NCI-H1694 (cell line): ENCODE data around the gene MBOAT2.
"Not testable (repeated sequence)": the region's sequence is repeated elsewhere in the genome, so short reads cannot be mapped to it uniquely, and the experiment has no call there.

Source experiments
- DNase-seq: peaks from one replicate; lab custom pipeline; 2025; lab: John Stamatoyannopoulos, UW

MBOAT2 gene

DNA sequence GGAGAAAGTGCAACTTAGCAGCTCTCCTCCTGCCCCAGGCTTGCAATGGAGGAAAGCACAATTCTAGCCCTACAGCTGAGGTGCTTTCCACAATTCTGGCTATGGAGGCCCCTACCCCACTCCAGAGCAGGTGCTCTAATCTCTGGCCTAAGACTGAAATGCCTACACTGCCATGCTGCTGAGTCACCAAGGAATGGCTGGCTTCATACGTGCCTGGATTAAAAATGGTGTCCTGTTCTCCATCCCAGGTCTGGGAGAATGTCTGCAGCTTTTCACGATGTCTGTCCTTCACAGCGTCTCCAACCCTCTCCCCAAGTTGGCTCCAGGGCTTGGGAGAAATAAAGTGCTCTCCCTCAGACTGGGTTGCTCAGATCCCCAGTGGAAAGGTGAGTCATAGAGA lies 48.5 kb downstream of the MBOAT2 start:
- DNase-seq, result no peak

DNA sequence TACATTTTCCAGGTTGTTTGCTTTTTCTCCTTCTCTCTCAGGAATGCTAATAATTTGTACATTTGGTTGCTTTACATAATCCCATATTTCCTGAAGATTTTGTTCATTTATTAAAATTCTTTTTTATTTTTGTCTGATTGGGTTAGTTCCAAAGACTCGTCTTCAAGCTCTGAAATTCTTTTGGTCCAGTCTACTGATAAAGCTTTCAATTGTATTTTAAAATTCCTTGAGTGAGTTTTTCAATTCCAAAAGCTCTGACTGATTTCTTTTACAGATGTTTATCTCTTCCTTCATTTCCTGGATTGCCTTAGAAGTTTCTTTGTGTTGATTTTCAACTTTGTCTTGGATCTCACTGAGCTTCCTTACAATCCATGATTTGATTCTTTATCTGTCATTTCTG lies 50.0 kb downstream of the MBOAT2 start:
- DNase-seq, result no peak

DNA sequence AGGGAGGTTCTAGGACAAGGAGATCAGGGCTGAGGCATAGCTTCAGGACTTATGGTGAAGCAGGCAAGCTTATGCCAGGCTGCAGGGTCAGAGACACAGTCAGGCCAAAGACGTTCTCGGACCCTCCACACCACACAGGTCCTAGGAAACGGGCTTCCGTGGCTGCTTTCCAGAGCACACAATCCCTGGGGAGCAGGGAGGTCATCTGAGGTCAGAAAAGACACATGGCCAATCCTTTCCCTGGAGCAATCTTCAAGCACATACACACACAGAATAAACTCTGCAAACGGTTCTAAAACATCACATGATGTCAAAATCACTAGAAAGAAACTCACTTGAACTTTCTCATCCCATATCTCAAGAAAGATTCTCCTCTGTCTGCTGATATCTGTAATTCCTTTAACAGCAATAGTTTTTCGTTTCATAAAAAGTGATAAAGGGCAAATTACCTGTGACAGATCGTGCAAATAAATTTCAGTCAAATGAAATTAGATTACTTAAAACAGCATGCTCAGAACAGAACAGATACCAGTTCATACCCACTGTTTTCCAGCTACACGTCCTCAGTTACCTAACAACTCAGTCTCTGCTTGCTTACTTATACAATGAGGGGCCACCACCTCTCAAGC lies 63.9 kb downstream of the MBOAT2 start:
- no peak for DNase-seq

DNA sequence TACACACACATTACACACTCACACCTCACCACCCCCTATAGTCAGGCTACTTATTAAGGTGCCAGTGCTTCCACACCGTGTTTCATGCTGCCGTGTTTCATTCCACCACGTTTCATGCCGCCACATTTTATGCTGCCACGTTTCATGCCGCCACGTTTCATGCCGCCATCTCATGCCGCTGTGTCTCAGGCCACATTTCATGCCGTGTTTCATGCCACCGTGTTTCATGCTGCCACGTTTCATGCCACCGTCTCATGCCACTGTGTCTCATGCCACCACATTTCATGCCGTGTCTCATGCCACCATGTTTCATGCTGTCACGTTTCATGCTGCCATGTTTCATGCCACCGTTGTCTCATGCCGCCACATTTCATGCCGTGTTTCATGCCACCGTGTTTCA lies 65.1 kb downstream of the MBOAT2 start:
- DNase-seq, result no peak

DNA sequence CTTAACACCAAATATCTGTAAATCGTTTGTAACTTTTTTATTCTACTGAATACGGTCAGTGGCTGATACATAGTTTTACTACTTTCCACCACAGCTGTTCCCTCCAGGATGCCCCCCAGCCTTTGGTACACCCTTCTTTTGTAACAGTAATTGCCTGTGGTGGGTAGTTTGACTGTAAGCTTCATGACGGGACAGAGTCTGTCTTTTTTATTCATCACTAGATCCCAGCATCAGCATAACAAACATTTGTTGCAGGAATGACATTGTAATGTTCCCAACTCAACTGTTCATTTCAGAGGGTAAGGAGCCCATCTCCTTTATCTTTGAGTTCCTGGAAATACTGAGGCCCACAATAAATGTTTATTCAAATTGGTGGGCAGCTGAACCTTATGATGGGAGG lies 67.5 kb downstream of the MBOAT2 start:
- DNase-seq, result no peak

DNA sequence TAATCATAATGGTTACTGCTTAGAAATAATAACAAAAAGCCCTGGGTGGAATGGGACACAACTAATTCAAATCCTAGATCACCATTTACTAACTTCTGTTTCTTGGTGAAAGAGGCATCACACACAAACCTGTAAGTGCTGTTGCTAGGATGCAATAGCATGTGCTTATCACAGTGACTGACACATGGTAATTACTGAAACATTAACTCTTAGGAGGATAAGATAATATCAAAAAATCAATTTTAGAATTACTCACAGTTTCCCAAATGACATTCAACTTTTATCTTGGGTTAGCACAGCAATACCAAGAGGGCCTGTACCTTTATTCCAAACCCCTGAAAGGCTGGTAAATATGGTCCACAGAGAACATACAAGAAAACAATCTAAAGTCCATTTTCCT lies 69.1 kb downstream of the MBOAT2 start:
- DNase-seq, result no peak

DNA sequence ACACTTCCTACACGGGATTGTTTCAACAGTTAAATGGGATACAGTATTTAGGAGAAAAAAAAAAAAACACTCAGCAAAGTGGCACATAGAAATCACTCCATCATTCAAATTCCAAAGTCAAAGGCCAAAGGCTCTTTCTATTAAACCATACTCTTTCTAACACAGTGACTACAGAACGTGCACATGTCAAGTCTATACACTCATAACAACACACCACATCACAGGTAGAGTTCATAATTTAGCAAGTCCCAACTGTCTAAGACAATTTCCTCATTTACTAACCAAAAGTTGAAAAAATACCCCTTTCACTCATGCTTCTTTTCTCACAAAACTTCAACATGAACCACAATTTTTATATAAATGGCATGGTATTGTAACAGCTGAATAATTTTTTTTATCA lies 70.8 kb downstream of the MBOAT2 start:
- no peak for DNase-seq

DNA sequence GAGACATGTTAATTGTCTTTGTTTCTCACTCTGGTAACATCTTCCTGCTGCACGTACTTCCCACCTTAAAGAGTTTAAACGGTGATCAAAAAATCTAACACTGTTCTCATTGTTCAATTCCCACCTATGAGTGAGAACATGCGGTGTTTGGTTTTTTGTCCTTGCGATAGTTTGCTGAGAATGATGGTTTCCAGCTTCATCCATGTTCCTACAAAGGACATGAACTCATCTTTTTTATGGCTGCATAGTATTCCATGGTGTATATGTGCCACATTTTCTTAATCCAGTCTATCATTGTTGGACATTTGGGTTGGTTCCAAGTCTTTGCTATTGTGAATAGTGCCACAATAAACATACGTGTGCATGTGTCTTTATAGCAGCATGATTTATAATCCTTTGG lies 73.3 kb downstream of the MBOAT2 start:
- not testable (repeated sequence) for DNase-seq

DNA sequence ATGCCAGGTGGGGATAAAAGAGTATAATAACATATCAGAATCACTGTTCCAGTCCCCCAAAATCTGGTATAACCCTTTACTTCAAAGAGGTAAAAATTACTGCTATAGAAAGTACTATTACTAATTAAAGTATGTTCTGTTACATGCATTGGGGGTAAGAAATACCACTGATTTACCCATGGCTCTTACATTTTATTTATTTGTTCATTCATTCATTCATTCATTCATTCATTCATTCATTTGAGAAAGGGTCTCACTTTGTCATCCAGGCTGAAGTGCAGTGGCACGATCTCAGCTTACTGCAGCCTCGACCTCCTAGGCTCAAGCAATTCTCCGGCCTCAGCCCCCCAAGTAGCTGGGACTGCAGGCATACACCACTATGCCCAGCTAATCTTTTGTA lies 74.4 kb downstream of the MBOAT2 start:
- no peak for DNase-seq

DNA sequence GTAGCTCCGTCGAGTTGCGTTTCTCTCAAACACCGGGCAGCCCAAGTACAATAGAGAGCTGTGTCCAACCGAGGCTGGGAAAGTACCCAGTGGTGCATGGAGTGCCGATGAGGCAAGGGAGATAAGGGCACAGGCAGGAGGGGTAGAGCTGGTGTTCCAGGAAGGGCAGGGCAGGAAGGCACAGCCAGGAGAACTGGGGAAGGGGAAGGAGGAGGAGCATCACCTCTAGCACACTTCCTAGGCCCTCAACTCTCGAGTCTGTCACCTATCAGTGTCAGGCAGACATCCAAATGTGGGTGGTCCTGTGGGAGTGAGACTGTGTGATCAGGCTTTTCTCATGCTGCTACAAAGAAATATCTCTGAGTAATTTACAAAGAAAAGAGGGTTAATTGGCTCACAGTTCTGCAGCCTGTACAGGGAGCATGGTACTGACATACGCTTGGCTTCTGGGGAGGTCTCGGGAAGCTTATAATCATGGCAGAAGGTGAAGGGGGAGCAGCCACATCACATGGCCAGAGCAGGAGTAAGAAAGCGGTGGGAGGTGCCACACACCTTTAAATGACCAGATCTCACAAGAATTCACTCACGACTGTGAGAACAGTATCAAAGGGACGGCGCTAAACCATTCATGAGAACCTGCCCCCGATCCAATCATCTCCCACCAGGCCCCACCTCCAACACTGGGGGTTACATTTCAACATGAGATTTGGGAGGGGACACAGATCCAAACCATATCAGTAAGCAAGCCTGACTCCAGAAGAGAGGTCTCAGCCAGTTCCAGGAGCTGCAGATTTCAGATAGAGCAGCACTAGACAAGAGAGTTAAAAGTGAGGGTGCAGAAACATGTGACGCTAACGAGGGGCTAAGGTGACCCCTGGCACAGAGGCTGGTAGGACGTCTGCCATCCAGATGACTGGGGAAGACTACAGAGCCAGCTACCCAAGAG lies 75.7 kb downstream of the MBOAT2 start:
- no peak for DNase-seq

DNA sequence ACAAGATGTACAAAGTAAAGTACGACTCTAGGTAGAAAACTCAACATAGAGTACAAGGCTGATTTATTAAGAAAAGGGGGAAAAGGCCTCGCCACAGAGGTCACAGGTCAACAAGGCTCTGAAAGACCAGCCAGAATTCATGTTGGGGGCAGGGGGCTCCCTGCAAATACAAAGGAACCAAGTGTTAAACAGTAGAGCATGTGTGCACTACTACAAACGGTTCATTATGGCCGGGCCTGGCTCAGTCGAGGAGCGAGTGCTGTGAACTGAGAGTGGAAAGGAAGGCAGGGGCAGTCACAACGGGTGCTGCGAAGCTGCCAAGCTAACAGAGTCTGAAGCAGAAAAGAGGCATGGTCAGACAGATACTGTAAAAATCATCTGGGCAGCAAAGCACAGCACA lies 77.1 kb downstream of the MBOAT2 start:
- no peak for DNase-seq

DNA sequence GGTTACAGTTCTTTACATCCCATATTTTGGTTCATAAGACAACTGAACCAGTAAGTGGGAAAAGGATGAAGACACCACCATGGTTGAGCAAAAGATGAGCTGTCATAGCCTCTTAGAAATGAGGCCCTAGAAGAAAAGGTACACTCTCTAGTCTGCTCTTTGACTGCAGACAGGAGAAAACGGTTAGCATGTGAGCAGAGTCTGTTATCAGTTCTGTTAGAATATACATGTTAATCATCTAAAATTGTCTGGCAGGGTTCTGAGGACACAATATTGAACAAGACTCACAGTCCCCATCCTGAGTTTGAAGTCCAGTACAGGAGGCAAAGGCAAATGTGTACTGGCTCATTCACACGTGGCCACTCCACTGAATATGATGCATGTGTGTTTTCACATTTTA lies 78.1 kb downstream of the MBOAT2 start:
- DNase-seq, result no peak

DNA sequence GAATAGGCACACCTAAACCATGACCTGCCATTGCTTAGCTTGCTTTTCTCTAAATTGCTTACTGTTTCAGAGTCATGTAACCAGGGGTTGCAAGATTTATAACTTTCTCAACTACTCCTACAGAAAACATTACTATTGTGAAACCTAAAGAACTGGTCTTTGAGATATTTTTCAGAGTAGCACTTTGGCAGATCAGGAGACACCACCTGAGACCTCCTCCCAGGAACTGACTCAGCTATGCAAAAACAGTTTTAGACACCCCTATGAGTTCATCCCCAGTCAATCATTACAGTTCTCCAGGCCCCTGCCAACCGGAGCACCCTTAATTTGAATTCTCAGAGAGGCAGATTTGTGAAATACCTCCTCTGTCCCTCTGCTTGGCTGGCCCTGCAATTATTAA lies 80.3 kb downstream of the MBOAT2 start:
- no peak for DNase-seq

DNA sequence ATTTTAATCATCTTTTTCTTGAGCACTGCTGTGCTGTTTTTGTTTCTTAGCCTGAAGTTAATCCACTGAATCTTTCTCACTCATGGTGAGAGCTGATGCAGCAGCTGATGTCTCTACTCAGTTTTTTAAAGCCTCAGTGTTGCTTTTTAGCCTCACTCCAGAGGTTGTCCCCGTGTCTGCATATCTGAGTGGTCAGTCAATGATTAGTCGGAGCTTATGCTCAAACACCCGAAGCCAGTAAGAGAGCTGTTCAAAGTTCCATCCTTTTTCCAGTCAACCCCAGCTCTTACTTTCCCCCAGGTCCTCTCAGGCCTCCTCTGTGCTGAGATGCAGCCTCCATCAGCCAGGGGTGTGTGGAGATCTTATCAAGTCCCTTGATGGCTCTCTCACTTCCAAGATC lies 81.1 kb downstream of the MBOAT2 start:
- DNase-seq, result no peak

DNA sequence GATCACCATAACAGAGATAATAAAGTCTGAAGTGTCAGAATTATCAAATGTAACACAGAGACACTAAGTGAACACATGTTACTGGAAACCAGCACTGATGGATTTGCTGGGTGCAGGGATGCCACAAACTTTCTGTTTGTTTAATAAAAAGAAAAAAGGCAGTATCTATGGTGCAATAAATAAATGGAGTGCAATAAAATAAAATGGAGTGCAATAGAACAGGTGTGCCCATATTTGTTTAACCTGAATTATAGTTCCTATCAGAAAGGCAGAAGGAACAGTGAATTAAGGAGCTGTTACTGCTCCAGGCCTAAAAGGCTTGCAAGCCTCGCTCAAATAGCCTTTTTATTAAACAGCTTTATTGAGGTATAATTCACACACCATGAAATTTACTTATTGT lies 85.1 kb downstream of the MBOAT2 start:
- no peak for DNase-seq

DNA sequence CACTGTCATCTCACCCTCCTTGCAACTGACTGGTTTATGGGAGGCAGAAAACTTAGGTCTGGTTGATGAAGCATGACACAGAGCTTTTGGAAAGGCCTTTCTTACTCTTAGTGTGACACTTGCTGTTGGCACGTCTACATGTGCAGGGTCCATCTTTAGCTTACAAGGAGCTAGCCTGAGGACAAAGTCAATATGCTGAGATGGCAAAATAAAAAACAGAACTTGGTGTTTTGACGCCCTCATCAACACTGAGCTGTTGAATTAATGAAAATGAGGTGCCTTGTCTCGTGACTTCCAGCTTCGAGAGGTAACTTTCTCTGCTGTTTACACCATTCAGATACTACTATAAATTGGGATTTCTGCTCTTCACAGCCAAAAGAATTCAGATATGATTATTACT lies 87.5 kb downstream of the MBOAT2 start:
- no peak for DNase-seq

DNA sequence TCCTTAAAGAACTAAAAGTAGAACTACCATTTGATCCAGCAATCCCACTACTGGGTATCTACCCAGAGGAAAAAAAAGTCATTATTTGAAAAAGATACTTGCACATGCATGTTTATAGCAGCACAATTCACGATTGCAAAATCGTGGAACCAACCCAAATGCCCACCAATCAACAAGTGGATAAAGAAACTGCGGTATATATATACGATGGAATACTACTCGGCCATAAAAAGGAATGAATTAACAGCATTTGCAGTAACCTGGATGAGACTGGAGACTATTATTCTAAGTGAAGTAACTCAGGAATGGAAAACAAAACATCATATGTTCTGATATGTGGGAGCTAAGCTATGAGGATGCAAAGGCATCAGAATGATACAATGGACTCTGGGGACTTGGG lies 89.7 kb downstream of the MBOAT2 start:
- not testable (repeated sequence) for DNase-seq

DNA sequence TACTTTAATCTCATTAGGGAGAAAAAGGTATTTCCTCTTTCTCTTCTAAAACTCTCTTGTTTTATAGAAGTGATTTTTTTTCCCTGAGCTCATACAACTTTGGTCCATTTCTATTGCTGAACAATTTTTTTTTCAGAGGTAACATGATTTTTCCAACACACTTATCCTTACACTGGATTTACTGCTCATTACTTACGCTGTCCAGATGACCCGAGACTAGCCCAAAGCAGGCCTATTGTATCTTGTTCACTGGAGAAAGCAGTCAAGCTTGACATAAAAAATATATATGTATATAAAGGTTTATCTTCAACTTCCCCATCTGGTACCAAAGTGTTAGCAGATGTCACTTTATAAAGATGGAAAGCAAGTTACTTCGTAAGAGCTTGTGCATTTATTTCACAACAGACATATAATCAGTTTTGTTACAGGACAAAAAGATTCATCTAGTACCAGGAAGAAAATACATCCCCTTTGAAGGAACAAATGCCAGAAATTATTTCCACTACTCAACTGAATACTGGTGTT lies 95.7 kb downstream of the MBOAT2 start:
- no peak for DNase-seq

DNA sequence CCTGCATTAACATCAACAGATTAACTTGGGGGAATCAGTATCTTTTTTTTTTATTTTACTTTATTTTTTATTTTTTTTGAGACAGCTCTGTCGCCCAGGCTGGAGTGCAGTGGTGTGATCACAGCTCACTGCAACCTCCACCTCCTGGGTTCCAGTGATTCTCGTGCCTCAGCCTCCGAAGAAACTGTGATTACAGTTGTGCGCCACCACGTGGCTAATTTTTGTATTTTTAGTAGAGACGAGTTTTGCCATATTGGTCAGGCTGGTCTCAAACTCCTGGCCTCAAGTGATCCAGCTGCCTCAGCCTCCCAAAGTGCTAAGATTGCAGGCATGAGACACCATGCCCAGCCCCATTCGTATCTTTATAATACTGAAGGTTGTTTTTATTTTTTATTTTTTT lies 99.6 kb downstream of the MBOAT2 start:
- not testable (repeated sequence) for DNase-seq

DNA sequence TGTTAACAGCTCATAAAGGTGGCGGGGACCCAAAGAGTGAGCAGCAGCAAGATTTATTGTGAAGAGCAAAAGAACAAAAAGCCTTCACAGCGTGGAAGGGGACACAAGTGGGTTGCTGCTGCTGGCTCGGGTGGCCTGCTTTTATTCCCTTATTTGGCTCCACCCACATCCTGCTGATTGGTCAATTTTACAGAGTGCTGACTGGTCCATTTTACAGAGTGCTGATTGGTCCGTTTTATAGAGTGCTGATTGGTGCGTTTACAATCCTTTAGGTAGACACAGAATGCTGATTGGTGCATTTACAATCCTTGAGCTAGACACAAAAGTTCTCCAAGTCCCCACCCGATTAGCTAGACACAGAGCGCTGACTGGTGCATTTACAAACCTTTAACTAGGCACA lies 100.7 kb downstream of the MBOAT2 start:
- DNase-seq, result not testable (repeated sequence)

DNA sequence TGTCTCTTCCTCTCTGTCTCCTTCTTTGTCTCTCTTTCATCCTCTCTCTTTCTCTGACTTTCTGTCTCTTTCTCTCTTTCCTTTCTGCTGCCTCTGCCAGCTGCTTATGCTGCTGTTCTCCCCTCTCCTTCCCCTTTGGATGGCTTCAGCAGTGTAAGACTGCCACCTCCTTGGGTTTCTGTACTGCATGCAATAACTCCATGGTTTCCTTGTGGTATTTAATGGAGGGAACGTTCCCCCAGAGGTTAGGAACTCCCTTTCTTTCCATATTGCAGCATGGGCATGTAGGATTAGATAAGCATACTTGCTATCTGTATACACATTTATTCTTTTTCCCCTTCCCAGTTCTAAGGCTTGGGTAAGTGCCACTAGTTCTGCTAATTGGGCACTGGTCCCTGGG lies 106.3 kb downstream of the MBOAT2 start:
- not testable (repeated sequence) for DNase-seq

DNA sequence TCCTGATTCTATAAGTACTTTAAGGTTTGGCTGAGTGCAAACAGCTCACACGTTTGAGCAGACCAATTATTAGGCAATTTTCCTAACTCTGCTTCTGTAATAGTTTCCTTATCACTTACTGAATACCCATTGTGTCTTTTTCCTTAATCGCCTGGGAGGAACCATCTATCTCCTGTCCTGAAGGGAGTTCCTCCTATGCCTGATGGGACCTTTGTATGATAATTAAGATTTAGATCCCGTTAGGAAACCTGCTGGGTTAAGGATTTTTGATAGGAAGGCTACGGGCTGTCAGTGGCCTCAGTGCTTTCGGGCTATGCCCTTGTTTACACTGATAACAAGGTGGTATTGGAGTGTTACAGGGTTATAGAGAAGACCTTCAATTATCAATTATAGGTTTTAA lies 106.8 kb downstream of the MBOAT2 start:
- not testable (repeated sequence) for DNase-seq
